GM12872 (cell line): ENCODE measurements around the gene TMEM9.

Experiments used
- CTCF ChIP-seq: IDR thresholded peaks from 3 replicates; pipeline ENCODE4 v1.5.1; 2011; ENCODE audit warnings: low read depth, mild to moderate bottlenecking, low read length, moderate library complexity; ENCODE audit not compliant: insufficient read depth

The TMEM9 gene

GRCh38 chr1:201139756-201140155 lies 14.5 kb downstream of the TMEM9 start:
- TF ChIP-seq CTCF, result no peak

- TF ChIP-seq CTCF, result no peak
These were observed 15.0 kb downstream of the TMEM9 start for GRCh38 chr1:201139306-201139705.

- TF ChIP-seq CTCF, result no peak
These were observed 15.9 kb downstream of the TMEM9 start for GRCh38 chr1:201138311-201138840.

GRCh38 chr1:201137579-201138310 lies 16.5 kb downstream of the TMEM9 start:
- TF ChIP-seq CTCF, result no peak

- TF ChIP-seq CTCF, result no peak
These were observed 17.3 kb downstream of the TMEM9 start for GRCh38 chr1:201137024-201137392.

- no peak for TF ChIP-seq CTCF
These were observed 17.8 kb downstream of the TMEM9 start for GRCh38 chr1:201136355-201137023.

- no peak for TF ChIP-seq CTCF
These were observed 19.9 kb downstream of the TMEM9 start for GRCh38 chr1:201134405-201134804.
